CD8-positive, alpha-beta memory T cell (primary cell): ENCODE measurements around the gene TAS2R60. TPM values are rescaled to one million over a fixed set of nuclear protein-coding genes. Genes with fewer than 3 reads are reported as not detected.

Source experiments
- CTCF ChIA-PET: fragments of 350-600 bp; sonication (Branson Sonifier 250); formaldehyde crosslinking; loops from one replicate; lab custom pipeline; 2021; ENCODE audit warnings: antibody characterized with exemption; lab: Charles Lee
- POLR2A ChIA-PET: fragments of 350-600 bp; sonication (Branson Sonifier 250); formaldehyde crosslinking; loops from one replicate; lab custom pipeline; 2021; ENCODE audit warnings: antibody characterized with exemption; lab: Charles Lee
- DNase-seq, 5 donors: peaks; one replicate each; pipeline versions ENCODE4 v3.0.0 to v3.0.0-alpha.2; 2020 to 2022; ENCODE audit warnings: mixed read lengths in 1 of 5
- H3K27ac ChIP-seq: one replicate; pipeline ENCODE4 v1.7.0; 2013; ENCODE audit warnings: low read depth, mild to moderate bottlenecking, low read length, moderate library complexity
- H3K27me3 ChIP-seq: 2 replicates; pipeline ENCODE4 v1.7.0; 2013; ENCODE audit warnings: low read length, mild to moderate bottlenecking; ENCODE audit not compliant: insufficient read depth, poor library complexity, severe bottlenecking
- H3K36me3 ChIP-seq: 2 replicates; pipeline ENCODE4 v1.7.0; 2013; ENCODE audit warnings: mild to moderate bottlenecking, low read length, moderate library complexity; ENCODE audit not compliant: insufficient read depth
- H3K4me1 ChIP-seq: 2 replicates; pipeline ENCODE4 v1.7.0; 2013; ENCODE audit warnings: mild to moderate bottlenecking, low read length, moderate library complexity; ENCODE audit not compliant: insufficient read depth
- H3K4me3 ChIP-seq: 2 replicates; pipeline ENCODE4 v1.7.0; 2013; ENCODE audit warnings: mild to moderate bottlenecking, low read length
- H3K9me3 ChIP-seq: 2 replicates; pipeline ENCODE4 v1.7.0; 2013; ENCODE audit warnings: mild to moderate bottlenecking, low read length
- H3K27ac Mint-ChIP-seq, 8 donors: one replicate each; pipeline ENCODE4 v1.8.0; 2020 to 2021; ENCODE audit warnings: mixed read lengths in 8 of 8, mild to moderate bottlenecking in 6 of 8, inconsistent platforms in 3 of 8, moderate library complexity in 3 of 8
- H3K27me3 Mint-ChIP-seq, 2 donors: one replicate each; pipeline ENCODE4 v1.8.0; 2020 to 2021; ENCODE audit warnings: mixed read lengths in 2 of 2, mild to moderate bottlenecking in 1 of 2, moderate library complexity in 1 of 2
- H3K36me3 Mint-ChIP-seq, 3 donors: one replicate each; pipeline ENCODE4 v1.8.0; 2020 to 2021; ENCODE audit warnings: mixed read lengths in 3 of 3, inconsistent platforms in 1 of 3, mild to moderate bottlenecking in 1 of 3
- H3K4me1 Mint-ChIP-seq, 3 donors: one replicate each; pipeline ENCODE4 v1.8.0; 2020 to 2021; ENCODE audit warnings: mixed read lengths in 3 of 3, inconsistent platforms in 1 of 3, mild to moderate bottlenecking in 1 of 3
- H3K4me3 Mint-ChIP-seq, 7 donors: one replicate each; pipeline ENCODE4 v1.8.0; 2020 to 2021; ENCODE audit warnings: mixed read lengths in 7 of 7, mild to moderate bottlenecking in 6 of 7, moderate library complexity in 4 of 7, inconsistent platforms in 2 of 7
- H3K9me3 Mint-ChIP-seq, 5 donors: one replicate each; pipeline ENCODE4 v1.8.0; 2020 to 2022; ENCODE audit warnings: mixed read lengths in 5 of 5, mild to moderate bottlenecking in 3 of 5, moderate library complexity in 2 of 5, inconsistent platforms in 1 of 5
- polyA plus RNA-seq: library from polyadenylated mRNA; unstranded; fragments of 300-500 nt; fragmentation: Illumina TruSeq; gene quantifications from one replicate; pipeline ENCODE4 v1.2.3, GENCODE V29; 2021
- total RNA-seq, 2 experiments: library from RNA; stranded (reverse); gene quantifications; one replicate each; pipeline ENCODE4 v1.2.3, GENCODE V29; 2021

Gene TAS2R60, protein sequence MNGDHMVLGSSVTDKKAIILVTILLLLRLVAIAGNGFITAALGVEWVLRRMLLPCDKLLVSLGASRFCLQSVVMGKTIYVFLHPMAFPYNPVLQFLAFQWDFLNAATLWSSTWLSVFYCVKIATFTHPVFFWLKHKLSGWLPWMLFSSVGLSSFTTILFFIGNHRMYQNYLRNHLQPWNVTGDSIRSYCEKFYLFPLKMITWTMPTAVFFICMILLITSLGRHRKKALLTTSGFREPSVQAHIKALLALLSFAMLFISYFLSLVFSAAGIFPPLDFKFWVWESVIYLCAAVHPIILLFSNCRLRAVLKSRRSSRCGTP
- not detected for total RNA-seq
- polyA plus RNA-seq, result not detected

DNA sequence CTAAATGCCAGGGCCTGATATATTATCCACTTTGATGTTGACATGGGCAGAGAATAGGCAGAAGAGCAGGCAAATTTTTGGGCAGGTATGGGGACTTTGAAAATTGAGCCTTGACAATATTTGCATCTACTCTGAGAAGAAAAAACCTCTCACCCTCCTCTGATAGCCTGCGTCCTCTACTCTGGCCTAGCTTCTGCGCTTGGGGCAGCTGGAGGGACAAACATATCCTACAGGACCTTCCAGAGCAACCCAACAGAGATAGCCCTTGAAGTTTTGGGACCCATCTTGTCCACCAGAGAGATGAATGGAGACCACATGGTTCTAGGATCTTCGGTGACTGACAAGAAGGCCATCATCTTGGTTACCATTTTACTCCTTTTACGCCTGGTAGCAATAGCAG lies at the start of gene TAS2R60:
TAS2R60 (plus strand) TSS at position 301 of the 400 bp plus-strand sequence; CDS start at position 301, 0 bp downstream.
- no peaks in the 10 kb centered on the region for H3K9me3 Mint-ChIP-seq
- no peak within 1 kb of the TSS for H3K4me3 Mint-ChIP-seq
- ChIA-PET POLR2A (no interaction called here), CTCF (no interaction called here)
- Histone ChIP-seq H3K9me3 (no peaks in the 10 kb centered on the region), H3K4me1 (no peaks in the 10 kb centered on the region), H3K27ac (no peak within 1 kb of the TSS), H3K4me3 (no peak within 1 kb of the TSS), H3K36me3 (no peaks in the 10 kb centered on the region), H3K27me3 (no peaks in the 10 kb centered on the region)
- no peaks in the 10 kb centered on the region for H3K4me1 Mint-ChIP-seq
- H3K27me3 Mint-ChIP-seq, result no peaks in the 10 kb centered on the region
- DNase-seq, result no peak
- H3K27ac Mint-ChIP-seq, result no peak within 1 kb of the TSS
- peaks cover 0 to 3% (median 0%) of the 10 kb centered on the region in 3 donors for H3K36me3 Mint-ChIP-seq

DNA sequence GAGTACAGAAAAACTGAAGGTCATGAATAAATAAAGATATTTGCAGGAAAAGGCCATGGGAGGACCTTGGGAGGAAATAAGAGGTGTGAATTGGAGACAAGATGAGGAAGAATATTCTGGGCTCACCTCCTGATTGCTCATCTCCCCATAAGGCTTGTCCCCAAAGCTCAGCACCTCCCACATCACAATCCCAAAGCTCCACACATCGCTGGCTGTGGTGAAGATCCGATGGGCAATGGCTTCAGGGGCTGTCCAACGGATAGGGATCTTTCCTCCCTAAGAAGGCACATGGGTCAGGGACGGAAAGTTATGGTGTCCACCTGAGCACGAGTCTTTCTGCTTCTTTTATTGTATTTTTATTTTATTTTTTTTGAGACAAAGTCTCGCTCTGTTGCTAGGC lies 49.2 kb upstream of the TAS2R60 start:
- H3K4me1 ChIP-seq, result no peaks in the 10 kb centered on the region
- POLR2A ChIA-PET, result interaction anchor here (2.6 kb wide), 1 partner anchor 14 kb away, joined by 7 read pairs; the partner anchor contains the start of gene EPHA1
- CTCF ChIA-PET, result interaction anchor here (1.1 to 2.8 kb wide), 4 partner anchors 10 to 14 kb away, joined by 6 to 13 read pairs (median 10); partner anchors contain the start of gene EPHA1

DNA sequence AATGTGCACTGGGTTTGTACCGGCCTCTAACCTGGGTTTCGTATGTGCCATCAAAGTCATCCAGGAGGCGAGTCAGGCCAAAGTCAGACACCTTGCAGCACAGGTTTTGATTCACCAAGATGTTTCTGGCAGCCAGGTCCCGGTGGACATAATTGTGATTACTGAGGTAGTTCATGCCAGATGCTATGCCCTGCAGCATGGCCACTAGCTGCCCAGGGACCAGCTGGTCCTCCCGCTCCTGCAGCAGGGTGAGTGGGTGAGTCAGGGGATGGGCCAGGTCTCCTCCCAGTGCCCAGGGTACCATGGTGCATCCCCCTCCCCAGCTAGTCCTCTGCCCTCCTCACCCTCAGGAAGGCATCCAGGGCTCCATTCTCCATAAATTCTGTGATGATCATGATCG lies 48.5 kb upstream of the TAS2R60 start:
- no peaks in the 10 kb centered on the region for H3K9me3 Mint-ChIP-seq
- DNase-seq, result no peak
- ChIA-PET POLR2A (interaction anchor here (1.2 to 3.7 kb wide), 2 partner anchors 9 to 13 kb away, joined by 5 to 21 read pairs; partner anchors contain the start of gene EPHA1), CTCF (interaction anchor here (2.8 kb wide), 1 partner anchor 14 kb away, joined by 10 read pairs; no protein-coding TSS in a partner anchor)
- Histone ChIP-seq H3K27ac (no peak overlapping the region), H3K27me3 (no peaks in the 10 kb centered on the region), H3K9me3 (no peaks in the 10 kb centered on the region), H3K36me3 (peaks cover 20% of the 10 kb centered on the region), H3K4me1 (no peaks in the 10 kb centered on the region), H3K4me3 (no peak overlapping the region)
- H3K4me3 Mint-ChIP-seq, result no peak overlapping the region
- H3K4me1 Mint-ChIP-seq, result peaks cover 17 to 21% (median 20%) of the 10 kb centered on the region in 3 donors
- H3K27me3 Mint-ChIP-seq, result no peaks in the 10 kb centered on the region
- H3K36me3 Mint-ChIP-seq, result peaks cover 0 to 76% (median 7%) of the 10 kb centered on the region in 3 donors
- H3K27ac Mint-ChIP-seq, result peak overlapping the region in 4 of 8 donors; percentile 5 to 40 (median 14)

More for the DNA sequence above, 49.2 kb upstream of the TAS2R60 start:
- Mint-ChIP-seq H3K27me3 (no peaks in the 10 kb centered on the region), H3K9me3 (no peaks in the 10 kb centered on the region), H3K36me3 (peaks cover 0 to 78% (median 7%) of the 10 kb centered on the region in 3 donors), H3K4me3 (no peak overlapping the region), H3K27ac (peak overlapping the region in 1 of 8 donors; percentile 68), H3K4me1 (peaks cover 17 to 28% (median 22%) of the 10 kb centered on the region in 3 donors)
- no peak overlapping the region for H3K27ac ChIP-seq
- peaks cover 26% of the 10 kb centered on the region for H3K36me3 ChIP-seq
- no peak for DNase-seq
- no peaks in the 10 kb centered on the region for H3K9me3 ChIP-seq
- H3K27me3 ChIP-seq, result no peaks in the 10 kb centered on the region
- H3K4me3 ChIP-seq, result no peak overlapping the region

DNA sequence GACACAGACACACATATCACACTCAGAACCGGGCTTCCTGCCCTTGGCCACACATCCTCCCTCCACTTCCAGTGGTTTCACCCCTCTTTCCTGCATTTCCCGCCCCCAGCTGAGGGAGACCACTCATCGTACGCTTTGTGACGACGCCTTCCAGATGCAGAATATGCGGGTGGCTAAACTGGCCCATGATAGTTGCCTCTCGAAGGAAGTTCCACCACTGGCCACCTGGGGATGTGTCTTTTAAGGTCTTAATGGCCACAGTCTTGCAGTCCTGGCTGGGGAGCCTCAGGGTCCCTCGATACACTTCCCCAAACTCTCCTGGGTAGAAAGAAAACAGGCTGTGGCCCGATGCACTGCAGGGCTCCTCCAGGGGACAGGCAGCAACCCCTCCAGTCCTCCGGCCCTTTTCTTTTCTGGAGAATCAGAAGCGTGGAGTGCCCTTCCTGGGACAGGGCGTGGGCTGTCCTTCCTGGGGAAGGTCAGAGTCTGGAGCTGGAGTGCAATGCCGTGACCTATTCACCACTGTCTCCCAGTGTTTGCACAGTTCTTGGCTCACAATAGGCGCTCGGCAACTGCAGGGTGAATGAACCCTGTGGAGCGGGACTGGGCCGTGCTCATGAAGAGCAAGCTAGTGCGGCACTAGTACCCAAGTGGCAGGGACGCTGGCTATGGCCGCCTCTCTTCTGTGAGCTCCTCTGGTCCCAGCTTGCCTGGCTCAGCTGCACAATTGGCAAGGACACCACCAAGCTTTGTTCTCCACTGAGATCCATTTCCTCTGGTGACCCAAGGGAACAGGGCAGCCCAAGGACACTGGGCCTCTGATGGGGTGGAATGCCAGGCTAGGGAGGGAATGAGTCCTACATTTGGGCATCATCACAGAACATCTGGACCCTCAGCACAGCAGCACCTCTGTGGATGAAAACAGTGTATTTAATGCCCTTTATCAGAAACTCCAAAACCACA lies 47.8 kb upstream of the TAS2R60 start:
- Mint-ChIP-seq H3K4me1 (peaks cover 14 to 16% (median 15%) of the 10 kb centered on the region in 3 donors), H3K4me3 (peak overlapping the region in 2 of 7 donors; percentile 8 to 36), H3K36me3 (peaks cover 0 to 74% (median 7%) of the 10 kb centered on the region in 3 donors), H3K27ac (peak overlapping the region in 6 of 8 donors; percentile 6 to 86 (median 42)), H3K9me3 (no peaks in the 10 kb centered on the region), H3K27me3 (no peaks in the 10 kb centered on the region)
- ChIA-PET POLR2A (interaction anchor here (1.2 to 3.7 kb wide), 2 partner anchors 9 to 12 kb away, joined by 5 to 21 read pairs; partner anchors contain the start of gene EPHA1), CTCF (interaction anchor here (1.1 to 2.8 kb wide), 3 partner anchors 12 to 15 kb away, joined by 3 to 10 read pairs (median 7); no protein-coding TSS in a partner anchor)
- Histone ChIP-seq H3K27me3 (no peaks in the 10 kb centered on the region), H3K9me3 (no peaks in the 10 kb centered on the region), H3K27ac (no peak overlapping the region), H3K36me3 (peaks cover 13% of the 10 kb centered on the region), H3K4me3 (no peak overlapping the region), H3K4me1 (no peaks in the 10 kb centered on the region)
- DNase-seq, result no peak

DNA sequence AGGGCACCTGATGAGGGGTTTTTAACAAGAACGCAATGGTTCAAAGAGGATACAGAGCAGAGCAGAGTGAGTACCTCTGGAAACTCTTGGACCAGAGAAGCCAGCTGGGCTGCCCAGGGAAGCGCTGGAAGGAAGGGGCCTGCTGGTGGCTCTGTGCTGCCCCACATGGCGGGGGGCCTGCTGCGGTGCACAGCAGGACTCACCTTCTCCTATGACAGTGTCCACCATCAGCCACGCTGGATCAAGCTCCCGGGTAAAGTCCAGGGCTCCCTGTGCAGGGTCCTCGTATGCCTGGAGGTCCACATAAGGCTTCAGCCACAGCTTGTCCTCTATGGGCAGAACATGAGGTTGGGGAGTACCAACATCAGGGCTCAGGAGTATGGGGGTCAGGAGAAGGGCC lies 47.1 kb upstream of the TAS2R60 start:
- peaks cover 14 to 16% (median 15%) of the 10 kb centered on the region in 3 donors for H3K4me1 Mint-ChIP-seq
- Histone ChIP-seq H3K9me3 (no peaks in the 10 kb centered on the region), H3K36me3 (peaks cover 6% of the 10 kb centered on the region), H3K4me3 (no peak overlapping the region), H3K4me1 (no peaks in the 10 kb centered on the region), H3K27ac (no peak overlapping the region), H3K27me3 (no peaks in the 10 kb centered on the region)
- no peaks in the 10 kb centered on the region for H3K27me3 Mint-ChIP-seq
- ChIA-PET POLR2A (interaction anchor here (3.7 kb wide), 1 partner anchor 11 kb away, joined by 21 read pairs; the partner anchor contains the start of gene EPHA1), CTCF (interaction anchor here (1.1 to 2.8 kb wide), 3 partner anchors 11 to 16 kb away, joined by 3 to 10 read pairs (median 7); no protein-coding TSS in a partner anchor)
- H3K27ac Mint-ChIP-seq, result no peak overlapping the region
- peaks cover 0 to 74% (median 7%) of the 10 kb centered on the region in 3 donors for H3K36me3 Mint-ChIP-seq
- no peak for DNase-seq
- H3K9me3 Mint-ChIP-seq, result no peaks in the 10 kb centered on the region
- no peak overlapping the region for H3K4me3 Mint-ChIP-seq

DNA sequence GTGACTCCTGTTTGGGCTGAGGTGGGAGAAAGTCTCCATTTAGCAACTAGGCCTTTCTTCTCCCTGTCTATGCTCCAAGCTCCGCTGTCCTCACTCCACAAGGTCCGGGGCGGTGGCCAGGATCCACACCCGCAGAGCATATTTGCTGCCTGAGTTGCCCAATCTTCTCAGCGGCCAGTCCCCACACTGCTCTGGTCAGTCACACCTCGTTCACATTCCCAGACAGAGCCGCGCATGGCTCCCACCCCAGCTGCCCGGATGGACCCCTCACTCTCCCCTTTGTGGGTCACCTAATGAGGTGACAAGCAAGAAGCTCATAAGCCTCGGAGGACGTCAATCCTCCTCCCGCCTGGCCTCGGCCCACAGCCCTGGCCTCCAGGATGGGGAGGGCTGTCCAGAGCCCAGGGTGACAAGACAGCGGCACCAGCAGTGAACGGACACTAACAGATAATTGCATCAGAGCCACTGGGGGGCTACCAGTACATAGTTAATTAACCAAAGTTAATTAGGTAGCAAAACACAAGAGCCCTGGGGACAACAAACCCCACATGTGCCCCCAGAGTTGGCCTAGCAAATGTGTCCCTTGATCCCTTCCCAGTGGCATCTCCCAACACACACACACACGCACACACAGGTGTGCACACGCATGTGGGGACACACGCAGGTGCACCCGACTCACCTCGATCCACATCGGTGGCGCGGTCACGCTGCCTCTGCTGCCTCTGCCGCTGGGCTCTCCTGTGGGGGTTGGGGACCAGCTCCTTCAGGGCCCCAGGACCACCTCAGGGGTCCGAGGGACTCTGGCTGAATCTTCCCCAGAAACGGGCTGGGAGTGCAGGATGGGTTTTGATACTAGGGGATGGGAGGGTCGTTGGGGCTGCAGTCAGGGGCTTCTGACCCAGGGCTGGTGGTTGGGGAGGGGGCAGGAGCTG lies 46.4 kb upstream of the TAS2R60 start:
- Histone ChIP-seq H3K4me1 (no peaks in the 10 kb centered on the region), H3K36me3 (no peaks in the 10 kb centered on the region), H3K9me3 (no peaks in the 10 kb centered on the region), H3K27me3 (no peaks in the 10 kb centered on the region), H3K4me3 (no peak overlapping the region), H3K27ac (no peak overlapping the region)
- peaks cover 0 to 69% (median 7%) of the 10 kb centered on the region in 3 donors for H3K36me3 Mint-ChIP-seq
- H3K4me3 Mint-ChIP-seq, result no peak overlapping the region
- H3K27me3 Mint-ChIP-seq, result no peaks in the 10 kb centered on the region
- no peak for DNase-seq
- CTCF ChIA-PET, result interaction anchor here (1.0 to 2.8 kb wide), 3 partner anchors 11 to 21 kb away, joined by 3 to 10 read pairs (median 7); no protein-coding TSS in a partner anchor
- H3K4me1 Mint-ChIP-seq, result peaks cover 14 to 18% (median 15%) of the 10 kb centered on the region in 3 donors
- H3K27ac Mint-ChIP-seq, result peak overlapping the region in 1 of 8 donors; percentile 17
- POLR2A ChIA-PET, result interaction anchor here (1.0 to 3.7 kb wide), 2 partner anchors 11 kb away, joined by 5 to 21 read pairs; partner anchors contain the start of gene EPHA1
- H3K9me3 Mint-ChIP-seq, result no peaks in the 10 kb centered on the region
